ENCODE measurements around the gene DNAJB9.
A peak's percentile ranks its signal among the peaks of the same experiment; 100 is the strongest.

DNAJB9 gene

DNA sequence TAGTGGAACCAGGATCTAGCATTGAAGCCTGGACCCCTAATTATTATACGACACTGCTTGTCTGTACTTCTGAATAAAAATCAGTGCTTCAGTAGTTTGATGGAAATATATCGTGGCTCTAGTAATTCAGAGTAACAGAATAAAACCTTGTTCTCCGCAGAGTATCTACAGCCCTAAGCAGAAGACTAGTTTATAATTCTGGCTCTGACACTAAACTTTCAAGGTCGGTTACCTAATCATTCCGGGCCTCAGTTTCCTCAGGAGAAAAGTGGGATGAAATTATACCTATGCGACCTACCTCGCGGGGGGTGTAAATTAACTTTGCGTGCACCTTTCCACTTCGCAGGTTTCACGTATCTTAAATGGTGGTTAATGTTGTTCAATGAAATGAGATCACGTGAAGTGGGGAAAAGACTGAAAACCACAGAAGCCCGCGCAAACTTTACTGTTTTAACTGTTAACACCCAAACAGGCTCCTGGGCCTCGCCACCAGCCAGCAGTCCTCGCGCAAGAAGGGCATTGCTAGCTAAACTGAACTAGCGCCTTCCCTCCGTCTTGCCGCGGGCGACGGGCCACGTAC, 783 bp upstream of the DNAJB9 start:
- DNase-seq (ENCODE audit: low spot score), result no peak

GRCh38 chr7:108570146-108570755, 577 bp downstream of the DNAJB9 start:
- peak; percentile 50 for DNase-seq (ENCODE audit: low spot score)

DNA sequence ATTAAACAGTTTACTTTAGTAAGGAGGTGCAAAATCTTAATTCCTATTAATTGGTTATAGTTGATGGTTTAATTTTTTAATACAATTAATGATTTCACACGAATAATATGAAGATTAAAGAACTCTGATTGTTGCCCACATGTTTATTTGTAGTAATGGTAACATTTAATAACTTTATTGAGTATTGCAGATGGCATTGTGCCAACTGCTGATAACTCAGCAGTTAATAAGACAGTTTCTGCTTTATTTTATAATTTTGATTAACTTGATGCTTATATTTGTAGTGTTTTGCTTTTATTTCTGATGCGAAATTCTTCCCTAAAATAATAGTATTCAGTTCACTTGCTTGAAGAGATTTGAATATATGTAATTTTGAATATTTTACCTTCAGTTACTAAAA, 2.8 kb downstream of the DNAJB9 start:
- no peak for DNase-seq (ENCODE audit: low spot score)

DNA sequence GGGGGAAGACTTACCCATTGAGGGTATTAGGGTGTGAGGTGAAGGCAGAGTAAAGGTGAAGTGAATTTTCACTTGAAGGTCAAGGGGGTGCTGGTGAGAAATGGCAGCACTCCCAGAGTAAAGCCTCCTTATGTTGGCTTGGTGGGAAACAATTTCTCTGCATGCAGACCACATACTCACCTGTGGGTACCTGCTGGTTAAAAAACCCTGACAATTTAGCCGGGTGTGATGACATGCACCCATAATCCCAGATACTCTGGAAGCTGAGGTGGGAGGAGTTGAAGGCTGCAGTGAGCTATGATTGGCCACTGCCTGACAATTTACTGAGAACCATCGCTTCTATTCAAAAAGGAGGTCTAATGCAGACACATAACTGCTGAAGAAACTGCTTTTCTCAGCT, 5.5 kb downstream of the DNAJB9 start:
- DNase-seq (ENCODE audit: low spot score), result no peak

DNA sequence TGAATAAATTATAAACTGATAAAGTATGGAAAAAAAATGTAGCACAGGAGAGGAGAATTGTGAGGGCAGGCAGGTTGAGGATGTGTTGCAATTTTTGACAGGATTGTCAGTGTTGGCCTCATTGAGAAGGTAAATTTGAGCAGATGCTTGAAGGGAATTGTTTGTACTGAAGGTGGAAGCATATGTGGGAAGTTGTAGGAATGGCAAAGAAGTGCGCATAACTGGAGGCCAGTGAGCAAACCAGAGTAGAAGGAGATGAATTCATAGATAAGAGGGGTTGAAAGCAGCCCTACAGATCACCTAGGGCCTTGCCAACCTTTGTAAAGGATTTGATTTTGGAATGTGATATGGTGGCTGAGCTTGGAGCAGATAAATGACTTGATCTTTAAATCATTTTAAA, 6.4 kb downstream of the DNAJB9 start:
- DNase-seq (ENCODE audit: low spot score), result no peak

DNA sequence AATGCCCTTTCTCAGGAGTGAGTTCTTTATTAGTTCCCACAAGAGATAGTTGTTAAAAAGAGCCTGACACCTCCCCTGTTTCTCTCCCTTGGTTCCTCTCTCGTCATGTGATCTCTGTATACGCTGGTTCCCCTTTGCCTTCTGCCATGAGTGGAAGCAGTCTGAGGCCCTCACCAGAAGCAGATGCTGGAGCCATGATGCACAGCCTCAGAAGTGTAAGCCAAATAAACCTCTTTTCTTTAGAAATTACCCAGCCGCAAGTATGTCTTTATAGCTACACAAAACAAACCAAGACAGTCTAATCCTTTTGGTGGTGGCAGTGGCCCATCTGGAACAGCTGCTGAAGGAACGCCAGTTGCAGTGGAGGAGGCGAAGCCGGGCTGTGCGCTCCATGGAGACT, 9.3 kb downstream of the DNAJB9 start:
- DNase-seq (ENCODE audit: low spot score), result no peak

GRCh38 chr7:108580298-108580697, 10.6 kb downstream of the DNAJB9 start:
- DNase-seq (ENCODE audit: low spot score), result no peak

DNA sequence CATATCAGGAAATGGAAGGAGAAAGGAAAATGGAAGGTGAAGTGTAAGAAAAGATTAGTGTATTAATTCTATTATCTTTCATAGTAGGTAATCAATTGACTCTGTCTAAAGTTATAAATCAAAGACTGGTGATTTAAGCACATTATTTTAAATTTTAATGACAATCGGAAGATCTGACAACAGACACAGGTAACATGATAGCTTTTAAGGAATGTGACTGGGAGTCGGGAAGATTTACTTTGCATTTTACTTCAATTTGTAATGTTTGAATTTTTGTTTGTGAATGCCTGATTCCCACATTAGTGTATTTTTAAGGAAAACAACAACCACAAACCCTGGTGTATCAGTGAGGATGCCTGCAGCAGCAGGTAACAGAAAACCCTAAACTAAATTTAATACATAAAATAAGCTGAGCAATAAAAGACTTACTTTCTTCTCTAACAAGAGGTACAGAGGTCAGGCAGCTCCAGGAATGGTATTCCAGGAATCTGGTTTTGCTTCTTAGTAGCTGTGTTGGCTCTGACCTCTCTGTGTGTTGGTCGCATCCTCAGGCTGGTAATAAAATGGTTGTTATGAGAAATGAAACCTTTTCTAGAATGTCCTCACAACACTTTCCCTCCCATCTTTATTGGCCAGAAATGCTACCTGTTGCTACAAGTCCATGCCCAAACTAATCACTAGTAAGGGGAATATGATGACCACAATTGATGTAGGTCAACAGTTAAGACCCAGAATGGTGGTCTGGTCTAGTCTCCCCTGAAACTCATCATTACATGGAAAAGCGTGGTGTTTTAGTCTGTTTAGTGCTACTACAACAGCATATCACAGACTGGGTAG, 12.2 kb downstream of the DNAJB9 start:
- DNase-seq (ENCODE audit: low spot score), result peak; percentile 53

GRCh38 chr7:108584211-108584610, 14.5 kb downstream of the DNAJB9 start:
- DNase-seq (ENCODE audit: low spot score), result no peak

- DNase-seq (ENCODE audit: low spot score), result no peak
Observed at GRCh38 chr7:108585843-108586242, 16.2 kb downstream of the DNAJB9 start.

GRCh38 chr7:108586274-108586710, 16.6 kb downstream of the DNAJB9 start:
- no peak for DNase-seq (ENCODE audit: low spot score)

GRCh38 chr7:108589199-108589598, 19.5 kb downstream of the DNAJB9 start:
- DNase-seq (ENCODE audit: low spot score), result no peak

- DNase-seq (ENCODE audit: low spot score), result no peak
Observed at GRCh38 chr7:108589874-108590273, 20.2 kb downstream of the DNAJB9 start.

- DNase-seq (ENCODE audit: low spot score), result no peak
Observed at GRCh38 chr7:108590606-108591005, 20.9 kb downstream of the DNAJB9 start.

GRCh38 chr7:108592646-108593201, 23.1 kb downstream of the DNAJB9 start:
- DNase-seq (ENCODE audit: low spot score), result no peak

GRCh38 chr7:108596560-108596959, 26.9 kb downstream of the DNAJB9 start:
- DNase-seq (ENCODE audit: low spot score), result no peak

- DNase-seq (ENCODE audit: low spot score), result no peak
Observed at GRCh38 chr7:108598153-108598552, 28.5 kb downstream of the DNAJB9 start.

DNA sequence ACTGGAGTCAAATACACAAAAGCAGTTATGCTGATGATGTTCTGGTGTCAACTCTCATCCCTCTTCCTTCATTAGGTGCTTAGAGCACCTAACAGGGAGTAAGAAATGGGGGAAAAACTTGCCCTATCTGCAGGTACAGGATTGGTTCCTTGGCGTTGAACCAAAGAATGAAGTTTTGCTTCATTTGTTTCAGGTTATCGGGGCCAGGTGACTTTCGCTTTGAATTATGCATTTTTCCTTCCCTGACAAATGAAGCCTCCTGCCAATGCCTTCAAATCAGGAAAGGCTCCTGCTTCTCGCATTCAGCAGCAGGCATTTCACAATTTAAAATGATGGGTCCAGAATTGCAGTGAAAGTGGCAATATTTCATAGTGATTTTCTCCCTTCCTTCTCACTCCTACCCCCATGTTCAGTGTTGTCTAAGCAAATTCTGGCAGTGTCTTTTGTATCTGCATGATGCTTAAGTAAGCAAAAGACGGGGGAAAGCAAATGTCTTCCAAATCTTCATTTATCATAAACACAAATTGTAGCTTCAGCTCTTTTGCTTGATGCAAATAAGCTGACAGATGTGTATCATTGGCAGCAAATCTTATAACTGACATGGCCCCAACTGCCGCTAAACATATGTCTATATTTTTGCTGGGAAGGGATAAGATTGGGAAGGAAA, 29.4 kb downstream of the DNAJB9 start:
- DNase-seq (ENCODE audit: low spot score), result no peak

DNA sequence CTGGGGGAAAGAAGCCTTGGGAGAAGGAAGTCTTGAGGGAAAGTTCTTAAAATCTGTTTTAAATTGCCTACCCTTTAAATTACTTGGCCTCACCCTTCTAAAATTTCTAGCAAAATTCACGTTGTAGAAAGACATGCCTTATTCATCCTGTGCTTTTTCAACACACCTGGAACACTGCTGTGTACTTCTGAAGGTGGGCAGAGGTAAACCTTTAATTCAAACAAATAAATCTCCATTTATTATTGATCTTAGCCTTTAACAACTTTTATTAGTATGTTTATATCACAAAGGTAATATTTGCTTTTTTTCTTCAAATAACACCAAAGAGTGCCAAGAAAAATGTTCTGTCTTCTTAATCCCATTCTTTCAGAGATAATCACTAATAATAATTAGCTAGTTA, 30.7 kb downstream of the DNAJB9 start:
- DNase-seq (ENCODE audit: low spot score), result no peak

GRCh38 chr7:108603656-108604306, 34.1 kb downstream of the DNAJB9 start:
- no peak for DNase-seq (ENCODE audit: low spot score)

- no peak for DNase-seq (ENCODE audit: low spot score)
Observed at GRCh38 chr7:108604307-108605077, 34.8 kb downstream of the DNAJB9 start.
